ENCODE measurements around the gene RAB40A.
"Not testable (repeated sequence)": the region's sequence is repeated elsewhere in the genome, so short reads cannot be mapped to it uniquely, and the experiment has no call there.

RAB40A gene

GRCh38 chrX:103460001-103460755 is 59.1 kb downstream of the RAB40A start:
- DNase-seq, result not testable (repeated sequence)

- DNase-seq, result no peak
Measured at GRCh38 chrX:103453655-103454054, 65.6 kb downstream of the RAB40A start.

All from SIG-M5 (cell line).